KOPT-K1 (cell line): ENCODE data around the gene GRIA1.

ENCODE experiments used
- H3K27ac ChIP-seq: fragments of 200-600 bp; sonication (generic); 2 replicates; pipeline ENCODE4 v1.5.1; 2016; ENCODE audit warnings: antibody characterized with exemption, mild to moderate bottlenecking, low read depth, low read length; ENCODE audit not compliant: poor library complexity, severe bottlenecking
- H3K36me3 ChIP-seq: fragments of 200-600 bp; sonication (generic); 2 replicates; pipeline ENCODE4 v1.5.1; 2017; ENCODE audit warnings: antibody characterized with exemption, mild to moderate bottlenecking, low read length, moderate library complexity; ENCODE audit not compliant: insufficient read depth
- H3K9me3 ChIP-seq: fragments of 200-600 bp; sonication (generic); 2 replicates; pipeline ENCODE4 v1.5.1; 2017; ENCODE audit warnings: antibody characterized with exemption, low read length, mild to moderate bottlenecking; ENCODE audit not compliant: insufficient read depth, poor library complexity, severe bottlenecking

The GRIA1 gene

GRCh38 chr5:153490118-153491037, at the start of gene GRIA1:
TSS of gene GRIA1 (plus strand) at chr5:153490670.
- no peaks in the 10 kb centered on the region for H3K36me3 ChIP-seq
- no peaks in the 10 kb centered on the region for H3K9me3 ChIP-seq
- no peak within 1 kb of the TSS for H3K27ac ChIP-seq

GRCh38 chr5:153445875-153446579, 44.4 kb upstream of the GRIA1 start:
- Histone ChIP-seq H3K27ac (no peak overlapping the region), H3K9me3 (no peaks in the 10 kb centered on the region), H3K36me3 (no peaks in the 10 kb centered on the region)

GRCh38 chr5:153447534-153447933, 42.9 kb upstream of the GRIA1 start:
- no peak overlapping the region for H3K27ac ChIP-seq

DNA sequence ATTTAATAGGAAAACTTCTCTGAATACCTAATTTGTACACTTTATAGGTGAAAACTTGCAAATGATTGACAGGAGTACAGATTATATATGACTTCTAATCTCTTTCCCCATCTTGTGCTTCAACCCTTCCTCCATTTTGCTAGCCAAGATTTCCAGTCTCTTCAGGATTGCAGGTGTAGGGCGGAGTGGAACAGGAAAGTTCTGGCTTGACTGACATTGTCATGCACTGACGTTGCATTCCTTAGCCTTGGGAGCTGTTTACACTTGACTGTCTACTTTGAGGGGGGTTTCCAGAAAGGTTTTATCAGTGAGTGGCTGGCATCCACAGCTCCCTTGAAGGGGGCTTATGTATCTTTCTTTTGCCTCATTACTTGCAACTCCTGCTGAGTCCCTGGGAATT, 34.1 kb upstream of the GRIA1 start:
- Histone ChIP-seq H3K36me3 (no peaks in the 10 kb centered on the region), H3K27ac (no peak overlapping the region), H3K9me3 (no peaks in the 10 kb centered on the region)

More at GRCh38 chr5:153447534-153447933, 42.9 kb upstream of the GRIA1 start:
- no peaks in the 10 kb centered on the region for H3K9me3 ChIP-seq
- no peaks in the 10 kb centered on the region for H3K36me3 ChIP-seq

- no peak overlapping the region for H3K27ac ChIP-seq
- H3K9me3 ChIP-seq = no peaks in the 10 kb centered on the region
- H3K36me3 ChIP-seq = no peaks in the 10 kb centered on the region
These were observed 33.5 kb upstream of the GRIA1 start for GRCh38 chr5:153456993-153457392.

DNA sequence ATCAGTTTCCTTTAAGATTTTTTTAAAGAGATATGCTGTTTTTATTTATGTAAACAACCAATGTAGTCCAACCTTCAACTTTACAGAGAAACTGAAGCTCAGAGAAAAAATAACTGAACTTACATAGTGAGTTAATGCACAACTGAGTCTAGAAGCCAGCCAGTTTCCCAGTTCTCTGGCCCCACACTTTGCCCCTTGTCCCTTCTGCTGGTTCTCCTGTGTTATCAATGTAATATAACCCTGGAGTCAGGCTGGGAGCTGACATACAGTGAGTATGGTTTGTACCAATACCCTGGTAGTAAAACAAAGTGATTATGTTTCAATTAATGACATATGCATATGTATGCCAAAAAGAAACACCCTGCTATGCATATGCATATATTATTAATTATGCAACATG, 32.2 kb upstream of the GRIA1 start:
- H3K36me3 ChIP-seq = no peaks in the 10 kb centered on the region
- no peak overlapping the region for H3K27ac ChIP-seq
- no peaks in the 10 kb centered on the region for H3K9me3 ChIP-seq

- Histone ChIP-seq H3K36me3 (no peaks in the 10 kb centered on the region), H3K27ac (no peak overlapping the region), H3K9me3 (no peaks in the 10 kb centered on the region)
These were observed 31.3 kb upstream of the GRIA1 start for GRCh38 chr5:153459051-153459743.

DNA sequence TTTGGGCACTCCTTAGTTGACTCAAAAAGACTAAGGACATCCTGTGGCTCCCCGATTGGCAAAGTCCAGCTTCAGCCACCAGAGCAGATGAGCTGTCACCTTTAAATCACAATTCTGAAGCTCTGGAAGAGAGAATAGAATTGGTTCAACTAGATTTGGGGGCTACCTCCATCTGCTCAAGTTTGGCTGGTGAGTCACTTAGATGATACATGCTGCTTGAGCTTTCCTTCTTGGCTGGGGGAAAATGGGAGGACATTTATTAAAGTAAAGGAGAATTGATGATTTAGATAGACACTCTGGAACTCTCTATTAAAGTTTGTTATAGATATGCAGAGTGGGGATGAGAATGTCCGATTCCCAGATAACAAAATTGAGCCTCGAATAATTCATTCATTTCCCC, 30.0 kb upstream of the GRIA1 start:
- no peak overlapping the region for H3K27ac ChIP-seq
- no peaks in the 10 kb centered on the region for H3K36me3 ChIP-seq

GRCh38 chr5:153461341-153461740, 29.1 kb upstream of the GRIA1 start:
- no peak overlapping the region for H3K27ac ChIP-seq
- no peaks in the 10 kb centered on the region for H3K9me3 ChIP-seq
- H3K36me3 ChIP-seq = no peaks in the 10 kb centered on the region

More for the DNA sequence above, 30.0 kb upstream of the GRIA1 start:
- no peaks in the 10 kb centered on the region for H3K9me3 ChIP-seq

GRCh38 chr5:153463806-153464205, 26.7 kb upstream of the GRIA1 start:
- H3K9me3 ChIP-seq = no peaks in the 10 kb centered on the region
- no peak overlapping the region for H3K27ac ChIP-seq
- no peaks in the 10 kb centered on the region for H3K36me3 ChIP-seq

DNA sequence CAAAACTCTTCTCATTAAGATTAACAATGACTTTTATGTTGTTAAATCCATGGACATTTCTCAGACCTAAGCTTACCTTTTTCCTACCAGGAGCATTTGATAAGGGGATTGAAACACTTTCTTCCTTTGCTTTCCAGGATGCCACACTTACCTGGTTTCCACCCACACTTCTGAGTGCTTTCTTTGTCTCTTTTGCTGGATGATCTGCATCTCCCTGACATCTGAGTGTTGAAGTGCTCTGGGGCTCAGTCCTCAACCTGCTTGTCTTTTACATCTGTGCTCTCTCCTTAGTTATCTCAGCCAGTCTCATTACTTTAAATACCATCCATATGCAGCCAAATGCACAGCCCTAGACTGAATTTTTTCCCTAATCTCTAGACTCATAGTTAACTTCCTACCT, 22.9 kb upstream of the GRIA1 start:
- Histone ChIP-seq H3K27ac (no peak overlapping the region), H3K36me3 (no peaks in the 10 kb centered on the region), H3K9me3 (no peaks in the 10 kb centered on the region)

DNA sequence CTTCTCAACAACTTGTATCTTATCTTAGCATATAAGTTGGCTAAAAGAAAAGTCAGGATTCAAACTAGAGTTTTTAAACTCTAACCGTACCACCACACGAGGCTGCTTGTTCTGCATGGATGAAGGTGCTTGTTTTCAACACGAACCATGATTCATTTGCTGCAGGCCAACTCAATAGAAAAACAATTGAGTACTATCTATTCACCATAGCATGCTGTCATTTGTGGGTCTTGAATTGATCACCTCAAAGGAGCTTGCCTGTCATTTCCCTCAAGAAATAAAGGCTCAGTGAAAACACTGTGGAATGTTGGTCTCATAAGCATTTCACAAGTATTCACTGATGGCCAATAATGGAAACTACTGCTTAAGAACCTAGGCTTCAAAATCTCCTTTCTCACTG, 21.0 kb upstream of the GRIA1 start:
- Histone ChIP-seq H3K27ac (no peak overlapping the region), H3K36me3 (no peaks in the 10 kb centered on the region), H3K9me3 (no peaks in the 10 kb centered on the region)

DNA sequence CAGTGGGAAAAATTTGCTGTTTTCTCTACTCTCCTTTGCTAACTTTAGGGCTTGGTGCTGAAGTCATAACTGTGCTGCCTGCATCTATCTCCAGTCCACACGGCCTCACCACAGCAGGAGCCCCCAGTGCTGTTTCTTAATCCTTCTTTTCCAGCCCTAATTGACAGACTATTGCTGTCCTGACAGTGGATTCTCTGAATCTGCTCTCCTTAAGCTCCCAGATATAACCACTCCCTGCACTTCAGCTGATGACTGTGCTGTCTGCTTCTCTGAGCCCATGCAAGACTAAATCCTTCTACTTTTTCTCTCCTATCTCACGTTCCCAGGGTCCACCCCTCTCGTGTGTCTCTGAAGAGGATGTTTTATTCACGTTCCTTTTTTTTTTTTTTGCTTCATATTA, 19.7 kb upstream of the GRIA1 start:
- no peaks in the 10 kb centered on the region for H3K36me3 ChIP-seq
- H3K27ac ChIP-seq = no peak overlapping the region
- no peaks in the 10 kb centered on the region for H3K9me3 ChIP-seq

- no peak overlapping the region for H3K27ac ChIP-seq
- no peaks in the 10 kb centered on the region for H3K36me3 ChIP-seq
- H3K9me3 ChIP-seq = no peaks in the 10 kb centered on the region
These were observed 13.7 kb upstream of the GRIA1 start for GRCh38 chr5:153476767-153477166.

DNA sequence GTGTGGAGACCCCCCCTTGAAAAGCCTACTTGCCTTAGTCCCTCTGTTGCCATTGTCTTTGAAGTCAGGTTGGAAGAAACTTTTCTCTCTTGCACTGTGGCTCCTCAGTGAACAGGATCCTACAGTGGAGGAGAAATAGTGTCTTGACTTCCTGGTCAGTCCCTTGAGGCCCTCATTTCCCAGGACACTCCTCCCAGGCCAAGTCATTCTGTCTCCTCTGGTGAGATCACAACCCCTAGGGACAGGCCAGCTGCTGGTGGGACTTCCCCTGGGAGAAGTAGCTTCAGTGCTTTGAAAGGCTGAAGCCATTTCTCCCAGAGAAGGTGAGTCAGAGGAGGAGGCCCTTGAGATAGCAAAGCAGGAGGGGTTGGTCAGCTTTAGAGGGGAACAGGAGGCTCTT, 10.1 kb upstream of the GRIA1 start:
- no peaks in the 10 kb centered on the region for H3K9me3 ChIP-seq
- H3K27ac ChIP-seq = no peak overlapping the region
- no peaks in the 10 kb centered on the region for H3K36me3 ChIP-seq
